Measurements from ENCODE around the gene ALPP.
"Not testable (repeated sequence)": the region's sequence is repeated elsewhere in the genome, so short reads cannot be mapped to it uniquely, and the experiment has no call there.

ALPP gene

GRCh38 chr2:232378735-232379151 lies at the start of gene ALPP:
Gene ALPP, plus strand, starts transcription at chr2:232378751. Its CDS starts 52 bp downstream, at chr2:232378803.
- not testable (repeated sequence) for DNase-seq

- DNase-seq, result no peak
These were observed 48.9 kb upstream of the ALPP start for GRCh38 chr2:232329716-232330067.

- DNase-seq, result no peak
These were observed 48.2 kb upstream of the ALPP start for GRCh38 chr2:232330068-232330999.

- DNase-seq, result not testable (repeated sequence)
These were observed 47.5 kb upstream of the ALPP start for GRCh38 chr2:232331061-232331460.

- not testable (repeated sequence) for DNase-seq
These were observed 46.9 kb upstream of the ALPP start for GRCh38 chr2:232331641-232332040.

- DNase-seq, result not testable (repeated sequence)
These were observed 46.2 kb upstream of the ALPP start for GRCh38 chr2:232332244-232332939.

GRCh38 chr2:232332940-232333259 lies 45.7 kb upstream of the ALPP start:
- DNase-seq, result no peak

- DNase-seq, result no peak
These were observed 45.0 kb upstream of the ALPP start for GRCh38 chr2:232333361-232334135.

GRCh38 chr2:232334136-232334884 lies 44.2 kb upstream of the ALPP start:
- not testable (repeated sequence) for DNase-seq

GRCh38 chr2:232334885-232335205 lies 43.7 kb upstream of the ALPP start:
- DNase-seq, result not testable (repeated sequence)

GRCh38 chr2:232335206-232335858 lies 43.2 kb upstream of the ALPP start:
- DNase-seq, result not testable (repeated sequence)

GRCh38 chr2:232335859-232336215 lies 42.7 kb upstream of the ALPP start:
- no peak for DNase-seq

- DNase-seq, result no peak
These were observed 42.3 kb upstream of the ALPP start for GRCh38 chr2:232336241-232336736.

- DNase-seq, result no peak
These were observed 41.4 kb upstream of the ALPP start for GRCh38 chr2:232336981-232337720.

- DNase-seq, result not testable (repeated sequence)
These were observed 40.3 kb upstream of the ALPP start for GRCh38 chr2:232338094-232338758.

- DNase-seq, result no peak
These were observed 39.8 kb upstream of the ALPP start for GRCh38 chr2:232338759-232339106.

- DNase-seq, result no peak
These were observed 39.1 kb upstream of the ALPP start for GRCh38 chr2:232339121-232340081.

GRCh38 chr2:232340171-232340935 lies 38.2 kb upstream of the ALPP start:
- DNase-seq, result no peak
